ENCODE results near the gene DNASE2.
"Not testable (repeated sequence)": the region's sequence is repeated elsewhere in the genome, so short reads cannot be mapped to it uniquely, and the experiment has no call there.

The DNASE2 gene

GRCh38 chr19:12893582-12893981 lies 12.3 kb upstream of the DNASE2 start:
- in situ Hi-C loops (cut with HindIII; ENCODE audit: low sequenced_read_pairs), result no loop called here

DNA sequence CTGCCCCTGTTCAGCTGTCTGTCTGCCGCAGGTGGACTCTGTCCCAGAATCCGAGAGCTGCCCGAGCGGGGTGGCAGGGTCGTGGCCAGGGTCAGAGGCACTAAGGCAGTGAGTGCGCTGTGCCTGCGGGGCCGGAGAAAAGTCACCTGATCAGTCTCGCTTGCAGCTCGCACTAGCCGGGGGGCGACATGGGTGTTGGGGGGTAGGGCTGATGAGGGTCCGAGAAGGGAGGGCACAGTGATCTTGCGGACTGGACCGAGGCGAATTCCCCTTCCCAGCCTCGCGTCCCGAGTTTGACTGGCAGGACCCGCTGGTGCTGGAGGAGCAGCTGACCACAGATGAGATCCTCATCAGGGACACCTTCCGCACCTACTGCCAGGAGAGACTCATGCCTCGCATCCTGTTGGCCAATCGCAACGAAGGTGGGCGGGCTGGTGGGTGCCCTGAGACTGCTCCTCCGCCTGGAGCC lies 10.3 kb upstream of the DNASE2 start:
- no peak for TF ChIP-seq CTCF (IDR thresholded peaks at IDR 0.05; ENCODE audit: low read depth, low read length)
- H3K4me3 ChIP-seq (ENCODE audit: low read depth, low read length), result peak overlapping the region; percentile 79
- in situ Hi-C loops (cut with HindIII; ENCODE audit: low sequenced_read_pairs), result no loop called here

More at GRCh38 chr19:12893582-12893981, 12.3 kb upstream of the DNASE2 start:
- no peak overlapping the region for H3K4me3 ChIP-seq (ENCODE audit: low read depth, low read length)
- no peak for DNase-seq (ENCODE audit: low read depth, low spot score)
- no peak for TF ChIP-seq CTCF (IDR thresholded peaks at IDR 0.05; ENCODE audit: low read depth, low read length)

GRCh38 chr19:12890787-12891552 lies 9.7 kb upstream of the DNASE2 start, which contains the start of gene GCDH:
Gene GCDH, plus strand, starts transcription at chr19:12891160. Its CDS starts 145 bp downstream, at chr19:12891305.
- in situ Hi-C loops (cut with HindIII; ENCODE audit: low sequenced_read_pairs), result no loop called here
- H3K4me3 ChIP-seq (ENCODE audit: low read depth, low read length), result peak within 1 kb of the TSS; percentile 79
- no peak for TF ChIP-seq CTCF (IDR thresholded peaks at IDR 0.05; ENCODE audit: low read depth, low read length)
- DNase-seq (ENCODE audit: low read depth, low spot score), result peak; percentile 98

More for the DNA sequence above, 10.3 kb upstream of the DNASE2 start:
- DNase-seq (ENCODE audit: low read depth, low spot score), result no peak

DNA sequence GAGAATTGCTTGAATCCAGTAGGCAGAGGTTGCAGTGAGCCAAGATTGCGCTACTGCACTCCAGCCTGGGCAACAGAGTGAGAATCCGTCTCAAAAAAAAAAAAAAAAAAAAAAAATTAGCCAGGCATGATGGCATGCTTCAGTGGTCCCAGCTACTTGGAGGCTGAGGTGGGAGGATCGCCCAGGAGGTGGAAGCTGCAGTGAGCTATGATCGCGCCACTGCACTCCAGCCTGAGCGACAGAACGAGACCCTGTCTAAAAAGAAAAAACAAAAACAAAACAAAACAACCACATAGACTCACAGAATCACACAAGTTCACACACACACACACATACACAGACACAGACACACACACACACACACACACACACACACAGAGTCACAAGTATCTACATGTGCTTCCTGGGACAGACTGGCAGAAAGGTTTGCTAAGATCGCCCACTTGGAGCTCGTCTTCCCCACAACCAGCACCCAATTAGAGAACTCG lies 9.1 kb upstream of the DNASE2 start:
- in situ Hi-C loops (cut with HindIII; ENCODE audit: low sequenced_read_pairs); DNase-seq (ENCODE audit: low read depth, low spot score): not testable (repeated sequence)
- H3K4me3 ChIP-seq (ENCODE audit: low read depth, low read length), result peak overlapping the region; percentile 10

DNA sequence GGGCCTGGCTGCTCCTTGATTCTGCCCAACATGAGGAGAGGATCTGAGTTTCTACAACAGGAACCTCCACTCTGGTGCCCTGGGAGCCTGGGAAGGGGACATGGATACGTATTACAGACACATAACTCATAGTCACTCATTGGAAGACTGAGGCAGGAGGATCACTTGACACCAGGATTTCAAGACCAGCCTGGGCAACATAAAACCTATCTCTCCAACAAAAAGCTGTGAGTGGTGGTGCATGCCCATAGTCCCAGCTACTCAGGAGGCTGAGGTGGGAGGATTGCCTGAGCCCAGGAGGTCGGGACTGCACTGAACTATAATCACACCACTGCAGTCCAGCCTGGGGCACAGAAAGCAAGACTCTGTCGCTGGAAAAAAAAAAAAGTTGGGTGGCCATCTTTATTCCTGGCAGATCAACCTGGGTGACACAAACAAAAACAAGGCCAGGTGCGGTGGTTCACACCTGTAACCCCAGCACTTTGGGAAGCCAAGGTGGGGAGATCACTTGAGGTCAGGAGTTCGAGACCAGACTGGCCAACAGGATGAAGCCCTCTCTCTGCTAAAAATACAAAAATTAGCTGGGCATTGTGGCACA lies 6.9 kb upstream of the DNASE2 start:
- H3K4me3 ChIP-seq (ENCODE audit: low read depth, low read length), result no peak overlapping the region
- no peak for TF ChIP-seq CTCF (IDR thresholded peaks at IDR 0.05; ENCODE audit: low read depth, low read length)
- in situ Hi-C loops (cut with HindIII; ENCODE audit: low sequenced_read_pairs), result no loop called here
- DNase-seq (ENCODE audit: low read depth, low spot score), result no peak

DNA sequence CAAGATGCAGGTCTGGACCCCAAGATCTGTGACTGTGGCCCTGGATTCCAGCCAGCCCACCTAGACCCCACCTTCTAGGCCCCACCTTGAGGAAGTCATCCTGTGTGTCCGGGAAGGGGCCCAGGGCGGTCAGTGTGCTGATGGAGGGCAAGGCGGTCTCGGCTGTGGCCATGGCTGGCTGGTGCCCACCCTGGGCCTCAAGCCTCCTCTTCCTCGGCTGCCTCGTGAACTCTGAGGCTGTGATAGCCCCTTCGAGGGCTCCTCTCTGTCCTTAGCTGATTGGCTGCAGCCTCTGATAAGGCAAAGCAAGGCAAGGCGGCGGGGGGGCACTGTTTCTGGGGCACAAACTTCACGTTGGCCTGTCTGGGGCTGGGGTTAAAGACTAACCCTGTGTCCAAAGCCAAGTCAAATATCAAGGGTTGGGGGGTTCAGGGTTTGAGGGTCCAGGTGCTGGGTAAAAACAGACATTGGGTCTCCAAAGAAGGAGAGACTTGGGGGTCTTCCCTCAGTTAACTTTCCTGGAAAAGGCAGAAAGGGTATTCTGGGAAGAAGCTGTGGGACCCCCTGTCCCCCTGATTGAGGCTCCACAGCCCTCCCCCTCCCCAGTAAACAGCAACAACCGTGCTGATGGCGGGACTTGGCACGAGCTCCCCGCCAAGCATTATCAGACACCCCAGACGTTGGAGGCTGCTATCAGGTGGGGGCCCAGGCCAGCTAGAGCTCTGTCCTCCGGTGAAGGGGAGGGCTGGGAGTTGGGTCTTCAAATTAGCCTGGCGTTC lies 5.9 kb upstream of the DNASE2 start, which contains the start of gene KLF1:
Gene KLF1, minus strand, starts transcription at position 233 of the 779 bp plus-strand sequence. Its CDS starts 61 bp downstream, at position 172.
- in situ Hi-C loops (cut with HindIII; ENCODE audit: low sequenced_read_pairs), result no loop called here
- TF ChIP-seq CTCF (IDR thresholded peaks at IDR 0.05; ENCODE audit: low read depth, low read length), result no peak
- DNase-seq (ENCODE audit: low read depth, low spot score), result no peak
- no peak within 1 kb of the TSS for H3K4me3 ChIP-seq (ENCODE audit: low read depth, low read length)
